DND-41 (cell line): ENCODE data around the gene NRROS.

Experiments
- ATAC-seq: fragments of 200-7000 bp; cut with Tn5 transposase; 3 replicates; pipeline ENCODE4 v1.9.1; 2021; ENCODE audit warnings: low read depth; ENCODE audit not compliant: insufficient read depth
- DNase-seq: peaks from one replicate; pipeline ENCODE4 v3.0.0-alpha.2; 2020
- H2AFZ ChIP-seq: 2 replicates; pipeline ENCODE4 v1.6.0; 2012; ENCODE audit warnings: low read depth, low read length
- H3K27ac ChIP-seq: 2 replicates; pipeline ENCODE4 v1.5.1; 2012; ENCODE audit warnings: low read length, inconsistent platforms
- H3K27me3 ChIP-seq: fragments of 200-600 bp; sonication (generic); 2 replicates; pipeline ENCODE4 v1.6.0; 2012; ENCODE audit warnings: low read length, mild to moderate bottlenecking, inconsistent platforms; ENCODE audit not compliant: insufficient read depth, poor library complexity
- H3K36me3 ChIP-seq: 2 replicates; pipeline ENCODE4 v1.5.1; 2012; ENCODE audit warnings: low read length, inconsistent platforms; ENCODE audit not compliant: insufficient read depth
- H3K4me1 ChIP-seq: 2 replicates; pipeline ENCODE4 v1.5.1; 2012; ENCODE audit warnings: mild to moderate bottlenecking, low read length; ENCODE audit not compliant: insufficient read depth
- H3K4me2 ChIP-seq: 2 replicates; pipeline ENCODE4 v1.6.0; 2012; ENCODE audit warnings: mild to moderate bottlenecking, moderate library complexity, low read length, inconsistent platforms; ENCODE audit not compliant: insufficient read depth
- H3K4me3 ChIP-seq, 2 experiments: fragments of 200-600 bp in 1 of 2; shearing (Covaris generic) in 1 of 2; 2 replicates each; pipeline ENCODE4 v1.5.1; 2012 to 2016; ENCODE audit warnings: inconsistent platforms in 2 of 2, low read length in 2 of 2, mild to moderate bottlenecking in 2 of 2, low read depth in 1 of 2, moderate library complexity in 1 of 2
- H3K79me2 ChIP-seq: 2 replicates; pipeline ENCODE4 v1.6.0; 2012; ENCODE audit warnings: low read length, inconsistent platforms; ENCODE audit not compliant: insufficient read depth
- H3K9ac ChIP-seq: 2 replicates; pipeline ENCODE4 v1.6.0; 2012; ENCODE audit warnings: low read depth, mild to moderate bottlenecking, inconsistent platforms, low read length, moderate library complexity
- H3K9me3 ChIP-seq: 2 replicates; pipeline ENCODE4 v1.5.1; 2012; ENCODE audit warnings: low read length, moderate library complexity, mild to moderate bottlenecking, inconsistent platforms; ENCODE audit not compliant: insufficient read depth, severe bottlenecking
- H4K20me1 ChIP-seq: 2 replicates; pipeline ENCODE4 v1.6.0; 2012; ENCODE audit warnings: low read length; ENCODE audit not compliant: insufficient read depth
- CTCF ChIP-seq: IDR thresholded peaks from 2 replicates; pipeline ENCODE4 v1.5.1; 2012; ENCODE audit warnings: borderline replicate concordance, low read length, moderate library complexity, mild to moderate bottlenecking; ENCODE audit not compliant: poor library complexity, severe bottlenecking; ENCODE audit errors: extremely low read depth
- EZH2 ChIP-seq: IDR thresholded peaks from 3 replicates; pipeline ENCODE4 v1.6.1; 2012; ENCODE audit warnings: borderline replicate concordance, low read depth, mild to moderate bottlenecking, moderate library complexity, low read length, inconsistent platforms; ENCODE audit not compliant: severe bottlenecking

Gene NRROS

GRCh38 chr3:196707566-196707965 lies 68.1 kb downstream of the NRROS start:
- Histone ChIP-seq H3K9ac (no peak overlapping the region), H3K36me3 (no peaks in the 10 kb centered on the region; the same call in 1 of the 2 replicates), H3K27me3 (no peaks in the 10 kb centered on the region), H3K4me3 (no peak overlapping the region), H3K9me3 (no peaks in the 10 kb centered on the region), H3K79me2 (peaks cover 13% of the 10 kb centered on the region), H3K4me1 (peaks cover 14% of the 10 kb centered on the region), H4K20me1 (no peaks in the 10 kb centered on the region), H3K4me2 (no peak overlapping the region), H2AFZ (no peak overlapping the region), H3K27ac (no peak overlapping the region)
- DNase-seq (no peak), ATAC-seq (no peak)
- no peak for TF ChIP-seq CTCF

- ATAC-seq: no peak
These were observed 69.0 kb downstream of the NRROS start for GRCh38 chr3:196708467-196708866.

More at GRCh38 chr3:196708467-196708866, 69.0 kb downstream of the NRROS start:
- Histone ChIP-seq H3K36me3 (no peaks in the 10 kb centered on the region; the same call in 1 of the 2 replicates), H4K20me1 (no peaks in the 10 kb centered on the region), H3K9ac (no peak overlapping the region), H3K9me3 (no peaks in the 10 kb centered on the region), H3K4me1 (peaks cover 22% of the 10 kb centered on the region), H3K27ac (no peak overlapping the region), H3K27me3 (no peaks in the 10 kb centered on the region), H3K4me3 (no peak overlapping the region), H3K4me2 (no peak overlapping the region), H3K79me2 (peaks cover 22% of the 10 kb centered on the region), H2AFZ (no peak overlapping the region)
- TF ChIP-seq EZH2 (no peak), CTCF (no peak)
- DNase-seq: no peak
